Ramos (cell line): Measurements from ENCODE around the gene PHF19.

Experiments
- in situ Hi-C: fragments of 300-500 bp; cut with MboI; formaldehyde crosslinking; loops from one replicate; pipeline ENCODE4 v1.14.3; 2022; ENCODE audit warnings: low sequenced_read_pairs; ENCODE audit not compliant: unreplicated experiment

PHF19 gene

DNA sequence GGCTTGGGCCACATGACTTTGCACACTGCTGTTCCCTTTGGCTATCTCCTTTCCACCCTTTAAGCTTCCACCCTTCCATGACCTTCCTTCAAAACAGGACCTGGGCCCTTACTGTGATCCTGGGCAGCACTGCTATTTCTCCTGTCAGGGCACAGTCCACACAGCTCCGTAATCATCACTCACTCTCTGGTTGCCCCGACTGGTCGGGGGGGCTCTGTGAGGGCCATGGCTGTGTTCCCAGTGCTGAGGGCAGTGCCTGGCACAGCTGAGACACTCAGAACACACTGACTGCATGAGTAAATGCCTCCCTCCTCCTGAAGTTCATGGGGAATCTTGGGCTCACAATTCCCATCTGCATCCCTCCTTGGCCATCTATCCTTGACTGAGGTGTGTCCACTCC lies 37.4 kb upstream of the PHF19 start:
- in situ Hi-C loops: no loop called here

GRCh38 chr9:120913647-120914264 lies 36.8 kb upstream of the PHF19 start:
- in situ Hi-C loops: no loop called here

DNA sequence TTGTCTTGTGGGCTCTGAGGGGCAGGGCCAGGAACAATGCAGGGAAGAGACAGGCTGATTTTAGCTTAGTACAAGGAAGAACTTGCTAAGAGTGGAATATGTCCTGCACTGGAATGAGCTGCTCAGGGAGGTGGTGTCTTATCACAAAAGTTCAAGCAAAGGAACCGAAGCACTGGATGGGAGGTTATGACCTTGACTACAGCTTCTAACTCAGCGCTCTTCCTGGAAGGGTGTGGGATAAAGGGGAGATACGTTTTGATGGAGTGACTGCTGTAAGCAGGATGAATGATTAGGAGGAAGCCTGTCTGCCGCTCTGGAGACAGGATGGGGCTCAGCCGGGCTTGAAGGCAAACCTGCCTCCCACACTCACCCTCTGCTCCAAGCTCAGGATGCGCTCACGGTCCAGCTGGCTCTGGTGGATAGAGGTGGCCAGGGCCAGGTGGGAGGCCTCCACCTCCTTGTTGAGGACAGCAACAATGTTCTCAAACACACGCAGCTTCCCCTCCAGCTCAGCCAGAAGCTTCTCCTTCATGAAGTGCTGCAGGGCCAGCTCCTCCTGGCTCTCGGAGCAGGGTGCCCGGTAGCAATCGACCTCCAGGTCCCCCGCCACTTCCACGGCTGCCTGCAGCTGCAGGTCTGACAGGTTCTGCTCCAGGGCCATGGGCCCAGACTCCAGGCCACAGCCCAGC lies 36.1 kb upstream of the PHF19 start:
- in situ Hi-C loops: no loop called here

DNA sequence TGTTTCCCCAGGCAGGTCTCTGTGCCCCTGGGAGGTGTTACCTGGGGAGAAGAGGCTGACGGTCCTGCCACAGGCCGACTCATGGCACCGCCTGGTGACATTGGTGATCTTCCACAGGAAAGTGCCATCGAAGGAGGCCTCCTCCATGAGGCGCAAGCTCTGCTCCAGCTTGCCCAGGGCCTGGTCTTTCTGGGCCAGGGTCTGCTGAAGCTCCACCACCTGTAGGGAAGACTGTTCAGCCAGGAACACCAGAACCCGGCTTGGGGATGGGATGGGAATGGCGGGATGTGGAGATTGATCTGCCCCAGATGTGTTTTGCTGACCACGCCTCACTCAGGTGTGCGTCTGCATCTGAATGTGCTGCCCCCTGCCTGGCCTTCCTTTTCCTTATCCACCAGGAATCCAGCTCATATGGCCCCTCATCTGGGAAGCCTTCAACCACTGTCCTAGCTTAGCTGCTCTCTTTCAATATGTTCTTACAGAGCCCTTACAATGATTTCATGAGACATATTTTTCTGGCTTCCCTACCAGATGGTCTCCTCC lies 34.4 kb upstream of the PHF19 start:
- in situ Hi-C loops: no loop called here

DNA sequence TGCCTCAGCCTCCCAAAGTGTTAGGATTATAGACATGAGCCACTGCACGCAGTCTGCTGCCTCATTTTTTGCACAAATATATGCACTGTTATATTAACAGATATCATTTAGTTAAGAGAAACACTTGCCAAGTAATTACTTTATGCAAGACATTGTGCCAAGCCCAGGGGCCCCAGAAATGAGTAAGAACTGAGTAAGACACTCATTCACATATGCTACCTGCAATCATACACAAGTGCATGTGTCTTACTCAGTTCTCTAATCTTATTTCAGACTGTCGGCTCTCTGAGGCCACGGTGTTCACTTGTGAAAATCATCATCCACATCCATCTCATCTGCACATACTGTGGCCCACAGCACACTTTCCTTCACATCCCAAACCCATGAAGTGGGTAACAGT lies 33.7 kb upstream of the PHF19 start:
- in situ Hi-C loops: no loop called here

- in situ Hi-C loops: no loop called here
These were observed 32.9 kb upstream of the PHF19 start for GRCh38 chr9:120909904-120910303.

DNA sequence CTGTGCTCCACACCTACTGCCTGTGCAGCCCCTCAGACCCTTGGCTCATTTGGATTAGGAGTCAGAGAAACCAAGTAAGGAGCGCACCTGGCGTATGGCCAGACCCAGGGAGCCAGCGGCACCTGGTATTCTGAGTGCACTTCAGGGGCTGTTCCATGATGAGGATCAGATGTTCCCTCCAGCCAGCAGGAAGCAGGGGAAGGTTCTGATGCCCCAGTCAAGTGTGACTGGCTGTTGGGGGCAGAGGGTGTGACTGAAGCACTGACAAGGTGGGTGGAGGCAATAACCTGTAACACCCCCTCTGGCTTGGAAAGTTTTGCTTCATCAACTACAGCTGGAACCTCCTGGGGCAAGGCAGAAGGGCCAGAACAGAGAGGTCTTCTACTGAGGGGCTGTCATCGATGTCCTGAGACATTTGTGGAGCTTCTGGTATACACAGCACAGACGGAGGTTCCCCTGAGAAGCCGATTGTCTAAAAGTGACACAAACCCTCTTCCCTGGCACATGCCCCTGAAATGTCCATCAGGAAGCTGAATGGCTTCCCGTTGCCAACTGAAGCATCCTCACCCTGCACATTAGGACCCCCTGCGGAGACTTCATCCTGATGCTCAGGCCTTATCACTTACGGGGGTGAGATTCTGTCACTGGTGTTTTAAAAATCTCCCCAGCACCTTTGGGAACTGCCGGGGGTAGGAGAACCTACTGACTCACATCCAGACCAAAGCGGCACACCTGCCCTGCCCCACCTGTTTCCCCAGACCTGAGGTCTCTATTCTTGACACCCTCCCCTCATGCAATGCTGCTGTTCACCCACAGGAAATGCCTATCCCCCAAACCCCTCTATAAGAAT lies 28.6 kb upstream of the PHF19 start:
- in situ Hi-C loops: no loop called here

- in situ Hi-C loops: no loop called here
These were observed 28.0 kb upstream of the PHF19 start for GRCh38 chr9:120904978-120905301.

- in situ Hi-C loops: no loop called here
These were observed 27.3 kb upstream of the PHF19 start for GRCh38 chr9:120904061-120904977.

DNA sequence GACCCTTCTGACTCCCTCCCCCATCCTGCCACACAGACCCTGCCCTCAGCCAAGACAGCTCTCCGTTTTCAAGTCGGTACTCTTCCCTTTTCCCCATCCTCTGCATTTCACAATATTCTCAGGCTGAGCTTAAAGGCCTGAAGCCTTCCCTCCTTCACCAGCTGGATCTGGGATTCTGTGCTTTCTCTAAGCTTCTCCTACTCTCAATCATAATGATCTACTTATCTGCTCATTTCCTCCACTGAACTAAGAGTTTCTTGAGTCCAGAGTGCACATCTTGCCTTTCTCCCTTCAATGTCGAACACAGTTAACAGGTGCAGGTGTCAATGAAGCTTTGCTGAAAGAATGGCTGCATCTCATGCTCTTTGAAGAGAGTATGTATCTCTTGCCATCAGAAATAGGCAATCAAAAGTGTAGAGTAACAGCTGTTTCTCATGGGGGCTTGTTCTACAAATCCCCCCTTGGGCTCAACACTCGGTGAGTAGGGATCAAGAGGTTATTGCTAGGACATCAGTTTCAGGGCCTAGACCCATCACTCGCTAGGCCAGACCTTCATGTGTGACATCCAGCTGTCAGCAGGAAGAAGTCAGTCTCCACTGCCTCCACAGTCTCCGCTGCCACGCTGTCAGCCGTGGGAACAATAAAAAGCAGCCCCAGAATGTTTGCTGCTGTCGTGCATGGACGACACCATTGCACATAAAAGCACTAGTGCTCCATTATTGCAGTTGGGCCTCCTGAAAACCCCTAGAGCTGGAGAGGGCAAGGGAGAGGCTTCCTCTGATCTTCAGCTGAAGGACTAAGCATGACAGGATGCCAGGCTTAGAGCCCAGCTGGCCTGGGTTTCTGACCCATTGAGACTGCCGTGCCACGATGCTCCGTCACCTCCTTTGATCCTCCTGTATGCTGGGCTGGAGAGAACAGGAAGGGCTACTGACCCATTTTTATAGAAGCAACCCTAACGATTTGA lies 25.9 kb upstream of the PHF19 start:
- in situ Hi-C loops: no loop called here

GRCh38 chr9:120901755-120902568 lies 25.0 kb upstream of the PHF19 start:
- in situ Hi-C loops: no loop called here

DNA sequence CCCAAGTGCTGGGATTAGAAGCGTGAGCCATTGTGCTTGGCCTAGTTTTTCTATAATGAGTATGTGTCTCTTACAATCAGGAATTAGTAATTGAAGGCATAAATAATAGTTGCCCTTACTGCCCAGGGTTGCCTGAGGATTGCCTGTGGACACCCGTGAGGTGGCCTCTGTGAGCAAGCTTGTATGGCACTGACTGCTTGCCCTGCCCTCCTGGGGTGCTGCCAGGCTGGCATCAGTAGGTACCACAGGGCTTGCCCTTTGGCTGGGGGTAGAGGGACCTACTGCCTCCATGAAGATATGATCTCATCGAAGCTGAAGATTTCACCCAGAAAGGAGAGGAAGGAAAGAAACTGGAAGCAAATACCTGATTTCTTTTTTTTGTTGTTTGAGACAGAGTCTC lies 23.8 kb upstream of the PHF19 start:
- in situ Hi-C loops: no loop called here

DNA sequence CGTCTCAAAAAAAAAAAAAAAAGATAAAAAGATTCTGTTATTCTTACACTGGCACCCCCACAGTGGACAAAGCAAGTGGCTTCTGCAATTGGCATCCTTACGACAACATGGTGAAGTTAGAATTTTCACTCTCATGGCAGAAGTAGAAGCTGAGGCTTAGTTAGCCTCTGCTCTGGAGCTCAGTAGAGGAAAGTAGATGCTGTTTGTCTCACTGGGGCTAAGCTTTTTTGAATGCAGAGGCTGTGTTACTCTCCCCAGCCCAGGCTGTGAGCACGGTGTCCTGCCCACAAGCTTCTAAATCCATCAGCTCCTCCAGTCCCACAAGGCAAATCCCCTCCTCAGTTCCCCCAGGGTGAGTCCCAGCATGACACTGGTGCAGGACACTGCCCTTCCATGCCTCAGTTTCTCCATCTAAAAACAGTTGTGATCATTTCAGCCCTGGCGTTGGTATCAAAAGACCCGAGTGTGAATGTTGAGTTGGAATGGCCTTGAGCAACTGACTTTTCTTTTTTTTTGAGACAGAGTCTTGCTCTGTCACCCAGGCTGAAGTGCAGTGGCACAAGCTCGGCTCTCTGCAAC lies 22.6 kb upstream of the PHF19 start:
- in situ Hi-C loops: loop anchor here (25.0 kb wide), 1 partner anchor 1038 kb away; no protein-coding TSS in a partner anchor

- in situ Hi-C loops: loop anchor here (25.0 kb wide), 1 partner anchor 1039 kb away; no protein-coding TSS in a partner anchor
These were observed 21.4 kb upstream of the PHF19 start for GRCh38 chr9:120898396-120898795.

DNA sequence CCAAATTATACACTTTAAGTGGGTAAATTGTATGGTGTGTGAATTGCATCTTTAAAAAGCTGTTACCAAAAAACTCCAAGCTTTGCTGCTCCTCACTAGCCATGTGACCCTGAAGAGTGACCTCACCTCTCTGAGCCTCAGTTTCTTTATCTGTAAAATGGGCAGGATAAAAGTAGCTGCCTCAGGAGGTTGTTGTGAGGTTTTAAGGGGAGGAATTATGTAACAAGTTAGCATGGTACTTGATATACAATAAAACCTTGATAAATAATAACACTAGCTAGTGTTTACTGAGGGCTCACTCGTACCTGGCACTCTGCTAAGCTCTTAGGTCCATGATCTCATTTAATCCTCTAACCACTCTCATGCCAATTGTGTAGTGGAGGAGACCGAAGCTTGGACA lies 19.0 kb upstream of the PHF19 start:
- in situ Hi-C loops: loop anchor here (25.0 kb wide), 1 partner anchor 1041 kb away; no protein-coding TSS in a partner anchor

DNA sequence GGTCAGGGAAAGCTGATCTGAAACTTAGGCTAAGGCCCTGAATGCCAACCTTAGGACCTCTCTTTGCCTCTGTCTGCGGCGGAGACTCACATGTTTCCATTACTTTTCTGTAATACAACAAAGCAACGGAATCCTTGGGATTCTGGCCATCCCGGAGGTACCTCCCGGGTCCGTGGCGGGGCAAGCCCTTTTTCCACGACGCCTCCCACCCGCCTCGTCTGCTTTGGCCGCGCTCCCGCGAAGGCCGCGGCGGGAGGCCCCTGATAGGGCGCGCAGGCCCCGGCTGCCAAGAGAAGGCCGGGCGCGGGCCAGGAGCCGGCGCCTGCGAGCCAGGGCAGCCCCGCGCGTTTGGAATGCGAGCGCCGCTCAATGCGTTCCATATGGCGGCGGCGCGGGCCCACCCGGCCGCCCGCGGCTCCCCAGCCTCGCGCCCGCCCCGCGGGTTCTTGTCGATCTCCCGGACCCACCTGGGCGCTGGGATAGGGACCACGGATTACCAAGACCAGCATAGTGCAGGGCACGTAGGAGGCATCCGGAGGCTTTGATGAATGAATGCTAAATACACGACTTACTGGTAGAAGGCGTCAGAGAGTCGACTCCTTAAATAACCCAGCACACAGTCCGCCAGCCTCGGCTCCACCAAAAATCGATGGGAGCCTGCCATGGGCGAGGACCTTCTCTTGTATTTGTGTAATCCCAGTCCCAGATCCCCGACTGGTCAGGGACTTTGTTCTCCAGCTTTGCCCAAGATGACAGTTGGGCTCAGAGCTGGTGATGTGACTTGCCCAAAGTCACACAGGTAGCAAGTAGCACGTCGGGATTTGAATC lies 17.5 kb upstream of the PHF19 start:
- in situ Hi-C loops: loop anchor here (25.0 kb wide), 1 partner anchor 1043 kb away; no protein-coding TSS in a partner anchor
